Measurements from ENCODE around the gene FLII. TPM values are rescaled to one million over a fixed set of nuclear protein-coding genes. Genes with fewer than 3 reads are reported as not detected.

The FLII gene
- total and polyA plus RNA-seq, 2 donors (not counting 3 experiments of a cell fraction or from before 2014, with no cell fraction given) = 397 to 582 TPM

- peak overlapping the region; percentile 30 for H2AFZ ChIP-seq (ENCODE audit: low read depth, low read length)
- DNase-seq (ENCODE audit: low read depth, low spot score) (peak; percentile 72), FAIRE-seq (peak; percentile 86)
- no peaks in the 10 kb centered on the region for H3K79me2 ChIP-seq (ENCODE audit: control insufficient read depth, insufficient read depth, low read length)
- H4K20me1 ChIP-seq (replicated peaks; ENCODE audit: control insufficient read depth, extremely low read depth, insufficient read depth, low read length) = no peaks in the 10 kb centered on the region
- H3K9me3 ChIP-seq (replicated peaks; ENCODE audit: control insufficient read depth, insufficient read depth, low read length) = no peaks in the 10 kb centered on the region
- TF ChIP-seq FOS (IDR thresholded peaks at IDR 0.05; ENCODE audit: borderline replicate concordance, insufficient read depth, low read length) (peak; percentile 76), GATA2 (IDR thresholded peaks at IDR 0.05; ENCODE audit: insufficient read depth, insufficient read length, low read depth, low read length) (no peak), POLR2AphosphoS5 (IDR thresholded peaks at IDR 0.05; ENCODE audit: insufficient read depth, low read depth, low read length) (peak; percentile 69), EZH2 (IDR thresholded peaks at IDR 0.05; ENCODE audit: borderline replicate concordance, low read depth, low read length, severe bottlenecking) (no peak), JUN (IDR thresholded peaks at IDR 0.05; ENCODE audit: borderline replicate concordance, insufficient read depth, insufficient read length, low read depth) (peak; percentile 46), POLR2A (IDR thresholded peaks at IDR 0.05; ENCODE audit: low read depth, low read length) (no peak)
- no peak overlapping the region for H3K4me3 ChIP-seq (replicated peaks in 1 of 3; ENCODE audit: insufficient read depth in 1 of 3, low read depth in 1 of 3, low read length in 3 of 3)
- dilution Hi-C loops (cut with MboI; ENCODE audit: extremely low pct_ligation_motif_present, low sequenced_read_pairs) (no loop called here), intact Hi-C loops (cut with micrococcal nuclease) (loop anchor here (1.0 to 2.0 kb wide), 2 partner anchors 12 to 79 kb away; partner anchors contain the start of genes SMCR8 and TOP3A)
- peaks cover 6 to 49% of the 10 kb centered on the region in 2 experiments for H3K36me3 ChIP-seq (ENCODE audit: control insufficient read depth in 2 of 2, extremely low read depth in 1 of 2, insufficient read depth in 2 of 2, low read length in 2 of 2)
- no TSS peak for BruUV-seq (replicated peaks)
- H3K9me1 ChIP-seq (replicated peaks; ENCODE audit: control insufficient read depth, extremely low read depth, insufficient read depth, low read length) = no peaks in the 10 kb centered on the region
- peak overlapping the region; percentile 89 for H3K27ac ChIP-seq (ENCODE audit: insufficient read depth, low read depth, low read length)
- no peaks in the 10 kb centered on the region for H3K27me3 ChIP-seq (ENCODE audit: control insufficient read depth in 2 of 2, insufficient read depth in 2 of 2, low read length in 2 of 2)
- POLR2A ChIA-PET = interaction anchor here (0.6 kb wide), 1 partner anchor 21 kb away, joined by 3 read pairs; no protein-coding TSS in a partner anchor
- H3K4me2 ChIP-seq (ENCODE audit: insufficient read depth, low read length) = no peak overlapping the region
- CTCF ChIA-PET = interaction anchor here (0.8 to 1.7 kb wide), 6 partner anchors 12 to 87 kb away, joined by 3 to 11 read pairs (median 4); no protein-coding TSS in a partner anchor
- H3K9ac ChIP-seq (replicated peaks; ENCODE audit: extremely low read depth, insufficient read depth, low read length) = peak overlapping the region; percentile 53
- H3K4me1 ChIP-seq (ENCODE audit: control insufficient read depth, extremely low read depth, insufficient read depth, low read length) = peaks cover 13% of the 10 kb centered on the region
These were observed 22.7 kb downstream of the FLII start for GRCh38 chr17:18235743-18236256.

- FAIRE-seq (no peak), DNase-seq (ENCODE audit: low read depth, low spot score) (no peak)
- TF ChIP-seq FOS (IDR thresholded peaks at IDR 0.05; ENCODE audit: borderline replicate concordance, insufficient read depth, low read length) (no peak), MYC (IDR thresholded peaks at IDR 0.05; ENCODE audit: low read depth, low read length) (no peak), EZH2 (IDR thresholded peaks at IDR 0.05; ENCODE audit: borderline replicate concordance, low read depth, low read length, severe bottlenecking) (no peak), JUN (IDR thresholded peaks at IDR 0.05; ENCODE audit: borderline replicate concordance, insufficient read depth, insufficient read length, low read depth) (no peak), POLR2AphosphoS5 (IDR thresholded peaks at IDR 0.05; ENCODE audit: insufficient read depth, low read depth, low read length) (no peak), POLR2A (IDR thresholded peaks at IDR 0.05; ENCODE audit: low read depth, low read length) (no peak), GATA2 (IDR thresholded peaks at IDR 0.05; ENCODE audit: insufficient read depth, insufficient read length, low read depth, low read length) (no peak)
- TF ChIP-seq, protein P1, sequence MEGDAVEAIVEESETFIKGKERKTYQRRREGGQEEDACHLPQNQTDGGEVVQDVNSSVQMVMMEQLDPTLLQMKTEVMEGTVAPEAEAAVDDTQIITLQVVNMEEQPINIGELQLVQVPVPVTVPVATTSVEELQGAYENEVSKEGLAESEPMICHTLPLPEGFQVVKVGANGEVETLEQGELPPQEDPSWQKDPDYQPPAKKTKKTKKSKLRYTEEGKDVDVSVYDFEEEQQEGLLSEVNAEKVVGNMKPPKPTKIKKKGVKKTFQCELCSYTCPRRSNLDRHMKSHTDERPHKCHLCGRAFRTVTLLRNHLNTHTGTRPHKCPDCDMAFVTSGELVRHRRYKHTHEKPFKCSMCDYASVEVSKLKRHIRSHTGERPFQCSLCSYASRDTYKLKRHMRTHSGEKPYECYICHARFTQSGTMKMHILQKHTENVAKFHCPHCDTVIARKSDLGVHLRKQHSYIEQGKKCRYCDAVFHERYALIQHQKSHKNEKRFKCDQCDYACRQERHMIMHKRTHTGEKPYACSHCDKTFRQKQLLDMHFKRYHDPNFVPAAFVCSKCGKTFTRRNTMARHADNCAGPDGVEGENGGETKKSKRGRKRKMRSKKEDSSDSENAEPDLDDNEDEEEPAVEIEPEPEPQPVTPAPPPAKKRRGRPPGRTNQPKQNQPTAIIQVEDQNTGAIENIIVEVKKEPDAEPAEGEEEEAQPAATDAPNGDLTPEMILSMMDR (IDR thresholded peaks at IDR 0.05; ENCODE audit: extremely low read depth in 1 of 2, insufficient read depth in 1 of 2, low read depth in 1 of 2, low read length in 2 of 2) = no peak
- TF ChIP-seq, protein P2, sequence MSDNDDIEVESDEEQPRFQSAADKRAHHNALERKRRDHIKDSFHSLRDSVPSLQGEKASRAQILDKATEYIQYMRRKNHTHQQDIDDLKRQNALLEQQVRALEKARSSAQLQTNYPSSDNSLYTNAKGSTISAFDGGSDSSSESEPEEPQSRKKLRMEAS (IDR thresholded peaks at IDR 0.05; ENCODE audit: insufficient read depth, insufficient read length) = no peak
- Histone ChIP-seq H3K9ac (replicated peaks; ENCODE audit: extremely low read depth, insufficient read depth, low read length) (no peak overlapping the region), H3K9me1 (replicated peaks; ENCODE audit: control insufficient read depth, extremely low read depth, insufficient read depth, low read length) (no peaks in the 10 kb centered on the region), H3K4me1 (ENCODE audit: control insufficient read depth, extremely low read depth, insufficient read depth, low read length) (peaks cover 13% of the 10 kb centered on the region), H3K36me3 (ENCODE audit: control insufficient read depth in 2 of 2, extremely low read depth in 1 of 2, insufficient read depth in 2 of 2, low read length in 2 of 2) (peaks cover 6 to 44% of the 10 kb centered on the region in 2 experiments), H4K20me1 (replicated peaks; ENCODE audit: control insufficient read depth, extremely low read depth, insufficient read depth, low read length) (no peaks in the 10 kb centered on the region), H3K27me3 (ENCODE audit: control insufficient read depth in 2 of 2, insufficient read depth in 2 of 2, low read length in 2 of 2) (no peaks in the 10 kb centered on the region), H3K9me3 (replicated peaks; ENCODE audit: control insufficient read depth, insufficient read depth, low read length) (no peaks in the 10 kb centered on the region), H3K27ac (ENCODE audit: insufficient read depth, low read depth, low read length) (peak overlapping the region; percentile 89), H3K79me2 (ENCODE audit: control insufficient read depth, insufficient read depth, low read length) (peaks cover 7% of the 10 kb centered on the region), H3K4me3 (replicated peaks in 1 of 3; ENCODE audit: insufficient read depth in 1 of 3, low read depth in 1 of 3, low read length in 3 of 3) (no peak overlapping the region), H2AFZ (ENCODE audit: low read depth, low read length) (no peak overlapping the region), H3K4me2 (ENCODE audit: insufficient read depth, low read length) (no peak overlapping the region)
- ChIA-PET POLR2A (no interaction called here), CTCF (interaction anchor here (1.1 to 1.7 kb wide), 3 partner anchors 11 to 17 kb away, joined by 4 to 11 read pairs (median 6); no protein-coding TSS in a partner anchor)
- dilution Hi-C loops (cut with MboI; ENCODE audit: extremely low pct_ligation_motif_present, low sequenced_read_pairs) = no loop called here
- intact Hi-C loops (cut with micrococcal nuclease) = loop anchor here (2.0 kb wide), 1 partner anchor 80 kb away; the partner anchor contains the start of genes SMCR8 and TOP3A
- no TSS peak for BruUV-seq (replicated peaks)
These were observed 23.6 kb downstream of the FLII start for GRCh38 chr17:18234853-18235380.

Measured in endothelial cell of umbilical vein (primary cell).